KG1 (cell line): ENCODE measurements around the gene APOBEC2.
"Not testable (repeated sequence)": the region's sequence is repeated elsewhere in the genome, so short reads cannot be mapped to it uniquely, and the experiment has no call there.

Experiments
- DNase-seq: peaks from one replicate; lab custom pipeline; 2025; lab: John Stamatoyannopoulos, UW

The APOBEC2 gene

DNA sequence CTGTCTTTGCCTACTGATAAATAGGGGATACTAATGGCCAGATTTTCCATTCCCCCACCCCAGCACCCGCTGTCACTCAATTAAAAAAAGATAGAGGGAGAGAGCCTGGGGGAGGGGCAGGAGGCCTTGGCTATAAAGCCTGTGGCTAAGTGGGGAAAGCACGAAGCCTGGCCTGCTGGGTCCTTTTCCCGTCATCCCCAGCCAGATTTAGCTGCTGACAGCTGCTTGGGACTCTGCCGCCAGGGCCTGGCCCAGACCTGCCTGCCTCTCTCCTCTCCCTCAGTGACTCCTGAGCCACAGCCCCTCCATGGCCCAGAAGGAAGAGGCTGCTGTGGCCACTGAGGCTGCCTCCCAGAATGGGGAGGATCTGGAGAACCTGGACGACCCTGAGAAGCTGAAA is at the start of gene APOBEC2:
TSS of gene APOBEC2 (plus strand) at position 162 of the 400 bp plus-strand sequence. CDS start at position 308, 146 bp downstream.
- no peak for DNase-seq

DNA sequence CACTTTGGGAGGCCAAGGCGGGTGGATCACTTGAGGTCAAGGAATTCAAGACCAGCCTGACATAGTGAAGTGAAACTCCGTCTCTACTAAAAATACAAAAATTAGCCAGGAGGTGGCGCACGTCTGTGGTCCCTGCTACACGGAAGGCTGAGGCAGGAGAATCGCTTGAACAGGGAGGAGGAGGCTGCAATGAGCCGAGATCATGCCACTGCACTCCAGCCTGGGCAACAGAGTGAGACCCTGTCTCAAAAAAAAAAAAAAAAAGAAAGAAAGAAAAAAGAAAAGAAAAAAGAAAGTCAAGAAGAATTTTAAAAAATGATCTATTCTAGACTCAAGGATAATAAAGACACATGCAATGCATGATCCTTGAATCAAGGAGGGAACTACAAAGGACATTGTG is 46.8 kb upstream of the APOBEC2 start:
- DNase-seq = peak; percentile 14

DNA sequence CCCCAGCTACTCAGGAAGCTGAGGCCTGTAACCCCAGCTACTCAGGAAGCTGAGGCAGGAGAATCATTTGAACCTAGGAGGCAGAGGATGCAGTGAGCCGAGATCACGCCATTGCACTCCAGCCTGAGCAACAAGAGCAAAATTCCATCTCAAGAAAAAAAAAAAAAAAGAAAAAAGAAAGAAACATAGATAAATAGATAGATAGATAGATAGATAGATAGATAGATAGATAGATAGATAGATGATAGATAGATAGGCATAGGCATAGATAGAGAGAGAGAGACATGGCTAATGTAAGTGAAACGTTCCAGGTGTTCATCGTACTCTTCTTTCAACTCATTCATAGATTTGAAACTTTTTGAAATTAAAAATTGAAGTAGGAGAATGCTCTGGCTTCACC is 46.0 kb upstream of the APOBEC2 start:
- DNase-seq = not testable (repeated sequence)

GRCh38 chr6:41008011-41008410 is 45.0 kb upstream of the APOBEC2 start:
- DNase-seq = no peak

DNA sequence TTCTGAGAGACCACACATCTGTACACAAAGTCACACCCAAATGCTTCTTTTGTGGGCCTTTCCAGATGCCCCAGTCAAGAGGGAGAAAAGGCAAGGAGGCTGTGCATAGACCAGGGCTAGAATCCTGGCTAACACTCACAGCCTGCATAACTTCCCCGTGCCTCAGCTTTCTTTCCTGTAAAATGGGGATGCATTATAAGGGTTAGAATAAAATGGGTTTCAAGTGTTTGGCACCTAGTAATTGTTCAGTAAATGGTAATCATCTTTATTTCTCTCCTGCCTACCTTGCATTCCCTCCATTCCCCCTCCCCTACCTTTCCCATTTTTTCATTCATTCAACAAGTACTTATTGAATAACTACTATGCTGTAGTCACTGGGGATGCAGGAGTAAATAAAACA is 43.3 kb upstream of the APOBEC2 start:
- no peak for DNase-seq

GRCh38 chr6:41011673-41012072 is 41.3 kb upstream of the APOBEC2 start:
- DNase-seq = no peak

- DNase-seq = no peak
Measured at GRCh38 chr6:41013466-41014153, 39.4 kb upstream of the APOBEC2 start.

DNA sequence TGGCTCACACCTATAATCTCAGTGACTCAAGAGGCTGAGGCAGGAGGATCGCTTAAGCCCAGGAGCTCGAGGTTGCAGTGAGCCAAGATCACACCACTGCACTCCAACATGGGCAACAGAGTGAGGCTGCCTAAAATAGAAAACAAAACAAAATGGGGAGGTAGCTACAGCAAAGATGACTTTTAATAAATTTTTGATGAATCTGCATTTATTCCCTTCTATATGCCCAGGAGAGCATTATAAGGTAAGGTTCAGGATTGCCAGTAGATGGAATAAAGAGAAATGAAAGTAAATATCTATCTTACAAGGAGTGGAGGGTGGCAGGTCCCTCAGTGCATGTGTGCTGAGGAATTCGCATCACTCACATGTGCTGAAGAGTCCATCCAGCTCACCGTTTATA is 38.2 kb upstream of the APOBEC2 start:
- no peak for DNase-seq

- not testable (repeated sequence) for DNase-seq
Measured at GRCh38 chr6:41015860-41016259, 37.1 kb upstream of the APOBEC2 start.

- DNase-seq = no peak
Measured at GRCh38 chr6:41017663-41018062, 35.3 kb upstream of the APOBEC2 start.

DNA sequence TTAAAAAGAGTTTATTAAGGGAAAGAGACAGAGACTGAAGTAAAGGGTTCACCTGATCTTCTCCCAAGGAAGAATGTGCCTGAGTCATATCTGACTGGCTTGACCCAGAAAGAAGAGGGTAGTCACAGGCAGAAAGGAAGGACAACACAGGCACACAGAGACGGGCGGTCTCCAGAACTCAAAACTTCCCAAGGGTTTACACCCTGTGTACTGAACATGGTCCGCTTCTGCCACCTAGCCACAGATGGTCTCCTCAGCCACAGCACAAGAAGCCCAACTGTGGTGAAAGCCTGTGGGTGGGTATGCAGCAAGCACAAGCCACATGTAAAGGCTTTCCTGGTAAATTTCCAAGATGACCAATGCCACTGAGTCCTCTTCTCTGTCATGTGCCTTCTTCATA is 31.2 kb upstream of the APOBEC2 start:
- DNase-seq = no peak

GRCh38 chr6:41022294-41022693 is 30.7 kb upstream of the APOBEC2 start:
- DNase-seq = no peak

- DNase-seq = no peak
Measured at GRCh38 chr6:41023114-41023513, 29.9 kb upstream of the APOBEC2 start.

GRCh38 chr6:41025966-41026530 is 27.0 kb upstream of the APOBEC2 start:
- no peak for DNase-seq

DNA sequence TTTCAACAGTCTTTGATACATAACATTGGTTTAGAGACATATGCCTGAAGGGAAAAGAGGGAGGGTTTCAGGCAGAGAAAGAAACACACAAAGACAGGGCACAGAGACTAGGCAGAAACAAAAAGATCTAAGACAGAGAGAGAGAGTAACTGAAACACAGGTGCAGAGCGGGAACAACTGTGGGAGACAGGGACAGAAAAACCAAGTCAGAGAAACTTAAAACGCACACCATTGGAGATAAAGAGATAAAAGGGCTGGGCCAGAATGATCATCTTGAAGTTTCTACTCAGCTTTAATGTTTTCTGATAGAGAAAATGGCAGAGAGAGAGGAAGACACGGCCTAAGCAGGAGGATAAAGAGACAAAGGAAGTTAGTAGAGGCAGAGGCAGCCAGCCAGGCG is 25.8 kb upstream of the APOBEC2 start:
- no peak for DNase-seq

GRCh38 chr6:41027799-41028560 is 25.0 kb upstream of the APOBEC2 start:
- peak; percentile 54 for DNase-seq

- DNase-seq = no peak
Measured at GRCh38 chr6:41028561-41029412, 24.2 kb upstream of the APOBEC2 start.

DNA sequence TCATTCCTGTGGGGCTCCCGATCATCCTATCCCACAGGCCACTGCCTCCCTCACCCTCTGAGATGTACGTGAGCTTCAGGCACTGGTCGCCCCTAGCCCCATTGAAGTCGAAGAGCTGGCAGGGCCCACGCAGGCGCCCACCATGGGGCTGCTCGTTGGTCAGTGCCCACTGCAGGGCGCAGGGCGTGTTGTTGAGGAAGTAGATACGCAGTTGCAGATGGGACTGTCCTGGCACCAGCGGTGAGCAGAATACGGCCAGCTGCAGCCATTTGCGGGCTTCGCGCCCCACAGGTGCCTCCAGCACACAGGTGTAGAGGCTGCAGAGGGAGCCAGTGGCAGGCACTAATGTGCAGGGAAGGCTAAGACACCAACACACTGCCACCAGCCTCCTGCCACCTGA is 20.2 kb upstream of the APOBEC2 start:
- DNase-seq = no peak

GRCh38 chr6:41033776-41034175 is 19.2 kb upstream of the APOBEC2 start:
- no peak for DNase-seq

DNA sequence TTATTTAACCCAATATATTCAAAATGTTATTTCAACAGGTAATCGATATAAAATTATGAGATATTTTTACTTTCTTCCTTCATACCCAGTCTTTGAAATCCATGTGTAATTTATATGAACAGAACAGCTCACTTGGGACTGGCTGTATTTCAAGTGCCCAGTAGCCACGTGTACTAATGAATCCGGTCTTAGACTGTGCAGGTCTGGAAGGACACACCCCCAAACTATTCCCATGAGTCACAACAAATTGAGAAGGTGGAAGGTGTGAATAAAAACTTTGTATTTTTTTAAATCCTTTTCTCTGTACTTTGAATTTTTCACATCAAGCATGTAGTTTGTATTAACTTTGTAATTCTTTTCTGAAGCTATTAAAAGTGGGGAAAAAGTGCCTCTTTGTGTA is 16.8 kb upstream of the APOBEC2 start:
- DNase-seq = no peak

- DNase-seq = no peak
Measured at GRCh38 chr6:41036601-41037000, 16.4 kb upstream of the APOBEC2 start.
